ENCODE results near the gene PADI2. TPM values are rescaled to one million over a fixed set of nuclear protein-coding genes. Genes with fewer than 3 reads are reported as not detected.

PADI2 gene
- polyA plus RNA-seq, 1 donor (not counting 4 experiments of a cell fraction or from before 2014, with no cell fraction given), result 0.13 TPM

GRCh38 chr1:17096584-17096983 is 22.7 kb downstream of the PADI2 start:
- Histone ChIP-seq H3K4me2 (ENCODE audit: control insufficient read depth, extremely low read depth, insufficient read depth, low read depth, low read length) (no peak overlapping the region), H3K27me3 (ENCODE audit: control insufficient read depth, extremely low read depth, insufficient read depth, low read length) (no peaks in the 10 kb centered on the region), H3K36me3 (ENCODE audit: control insufficient read depth in 2 of 2, extremely low read depth in 1 of 2, insufficient read depth in 2 of 2, low read length in 2 of 2) (no peaks in the 10 kb centered on the region), H3K9me1 (ENCODE audit: control insufficient read depth, extremely low read depth, insufficient read depth, low read length) (no peaks in the 10 kb centered on the region), H3K4me3 (ENCODE audit: control insufficient read depth in 2 of 3, extremely low read depth in 1 of 3, insufficient read depth in 2 of 3, low read depth in 1 of 3, low read length in 3 of 3) (no peak overlapping the region), H3K79me2 (ENCODE audit: control insufficient read depth, insufficient read depth, low read length) (no peaks in the 10 kb centered on the region), H2AFZ (ENCODE audit: control insufficient read depth, low read length) (no peak overlapping the region), H3K9ac (ENCODE audit: control insufficient read depth, extremely low read depth, insufficient read depth, low read length) (no peak overlapping the region), H4K20me1 (ENCODE audit: control insufficient read depth, extremely low read depth, insufficient read depth, low read length) (no peaks in the 10 kb centered on the region), H3K27ac (ENCODE audit: control insufficient read depth, insufficient read depth, low read length) (no peak overlapping the region), H3K4me1 (ENCODE audit: control insufficient read depth, extremely low read depth, insufficient read depth, low read length) (peaks cover 30% of the 10 kb centered on the region), H3K9me3 (ENCODE audit: control insufficient read depth, low read depth, low read length) (peaks cover 2% of the 10 kb centered on the region)
- FAIRE-seq, result no peak
- no peak for TF ChIP-seq EZH2 (IDR thresholded peaks at IDR 0.05; ENCODE audit: low read length)
- TF ChIP-seq, protein P1, sequence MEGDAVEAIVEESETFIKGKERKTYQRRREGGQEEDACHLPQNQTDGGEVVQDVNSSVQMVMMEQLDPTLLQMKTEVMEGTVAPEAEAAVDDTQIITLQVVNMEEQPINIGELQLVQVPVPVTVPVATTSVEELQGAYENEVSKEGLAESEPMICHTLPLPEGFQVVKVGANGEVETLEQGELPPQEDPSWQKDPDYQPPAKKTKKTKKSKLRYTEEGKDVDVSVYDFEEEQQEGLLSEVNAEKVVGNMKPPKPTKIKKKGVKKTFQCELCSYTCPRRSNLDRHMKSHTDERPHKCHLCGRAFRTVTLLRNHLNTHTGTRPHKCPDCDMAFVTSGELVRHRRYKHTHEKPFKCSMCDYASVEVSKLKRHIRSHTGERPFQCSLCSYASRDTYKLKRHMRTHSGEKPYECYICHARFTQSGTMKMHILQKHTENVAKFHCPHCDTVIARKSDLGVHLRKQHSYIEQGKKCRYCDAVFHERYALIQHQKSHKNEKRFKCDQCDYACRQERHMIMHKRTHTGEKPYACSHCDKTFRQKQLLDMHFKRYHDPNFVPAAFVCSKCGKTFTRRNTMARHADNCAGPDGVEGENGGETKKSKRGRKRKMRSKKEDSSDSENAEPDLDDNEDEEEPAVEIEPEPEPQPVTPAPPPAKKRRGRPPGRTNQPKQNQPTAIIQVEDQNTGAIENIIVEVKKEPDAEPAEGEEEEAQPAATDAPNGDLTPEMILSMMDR (optimal IDR thresholded peaks at IDR 0.05 in 1 of 3, IDR thresholded peaks at IDR 0.05 in 1 of 3, conservative IDR thresholded peaks at IDR 0.05 in 1 of 3; ENCODE audit: extremely low read depth in 1 of 3, insufficient read depth in 2 of 3, low read length in 3 of 3), result no peak
- DNase-seq (ENCODE audit: low read depth, low spot score), result no peak
- dilution Hi-C loops (cut with MboI; ENCODE audit: extremely low pct_ligation_motif_present, low sequenced_read_pairs), result no loop called here

- no peak overlapping the region for H3K4me2 ChIP-seq (ENCODE audit: control insufficient read depth, extremely low read depth, insufficient read depth, low read depth, low read length)
- H3K9me1 ChIP-seq (ENCODE audit: control insufficient read depth, extremely low read depth, insufficient read depth, low read length), result no peaks in the 10 kb centered on the region
- H3K9me3 ChIP-seq (ENCODE audit: control insufficient read depth, low read depth, low read length), result peaks cover 2% of the 10 kb centered on the region
- H2AFZ ChIP-seq (ENCODE audit: control insufficient read depth, low read length), result no peak overlapping the region
- no peaks in the 10 kb centered on the region for H4K20me1 ChIP-seq (ENCODE audit: control insufficient read depth, extremely low read depth, insufficient read depth, low read length)
- H3K27me3 ChIP-seq (ENCODE audit: control insufficient read depth, extremely low read depth, insufficient read depth, low read length), result peaks cover 3% of the 10 kb centered on the region
- no peak for TF ChIP-seq EZH2 (IDR thresholded peaks at IDR 0.05; ENCODE audit: low read length)
- TF ChIP-seq, protein P1 (optimal IDR thresholded peaks at IDR 0.05 in 1 of 3, IDR thresholded peaks at IDR 0.05 in 1 of 3, conservative IDR thresholded peaks at IDR 0.05 in 1 of 3; ENCODE audit: extremely low read depth in 1 of 3, insufficient read depth in 2 of 3, low read length in 3 of 3), result no peak
- FAIRE-seq (no peak), DNase-seq (ENCODE audit: low read depth, low spot score) (no peak)
- no peak overlapping the region for H3K9ac ChIP-seq (ENCODE audit: control insufficient read depth, extremely low read depth, insufficient read depth, low read length)
- dilution Hi-C loops (cut with MboI; ENCODE audit: extremely low pct_ligation_motif_present, low sequenced_read_pairs), result no loop called here
- H3K27ac ChIP-seq (ENCODE audit: control insufficient read depth, insufficient read depth, low read length), result no peak overlapping the region
- H3K36me3 ChIP-seq (ENCODE audit: control insufficient read depth in 2 of 2, extremely low read depth in 1 of 2, insufficient read depth in 2 of 2, low read length in 2 of 2), result no peaks in the 10 kb centered on the region
- H3K4me1 ChIP-seq (ENCODE audit: control insufficient read depth, extremely low read depth, insufficient read depth, low read length), result peaks cover 30% of the 10 kb centered on the region
- no peak overlapping the region for H3K4me3 ChIP-seq (ENCODE audit: control insufficient read depth in 2 of 3, extremely low read depth in 1 of 3, insufficient read depth in 2 of 3, low read depth in 1 of 3, low read length in 3 of 3)
- H3K79me2 ChIP-seq (ENCODE audit: control insufficient read depth, insufficient read depth, low read length), result no peaks in the 10 kb centered on the region
These were observed 24.1 kb downstream of the PADI2 start for GRCh38 chr1:17095141-17095540.
